ENCODE data around the gene PIGN. TPM values are rescaled to one million over a fixed set of nuclear protein-coding genes. Genes with fewer than 3 reads are reported as not detected.

PIGN gene
- total RNA-seq, 1 experiment from 2014 or later: 30.9 TPM

- Histone ChIP-seq H2BK5ac (ENCODE audit: insufficient read length, low read length) (no peak overlapping the region), H3K4me1 (ENCODE audit: insufficient read depth, low read length) (no peaks in the 10 kb centered on the region), H2AK5ac (ENCODE audit: insufficient read length, low read length) (no peak overlapping the region), H2BK120ac (ENCODE audit: low read depth, low read length, poor library complexity, severe bottlenecking) (no peak overlapping the region), H3K4me2 (ENCODE audit: insufficient read depth, insufficient read length, low read length) (no peak overlapping the region), H4K5ac (ENCODE audit: insufficient read length, low read depth, low read length) (no peak overlapping the region), H4K91ac (ENCODE audit: insufficient read length, low read depth, low read length) (no peak overlapping the region), H2AFZ (ENCODE audit: low read length) (no peak overlapping the region), H3K23ac (ENCODE audit: insufficient read length, low read depth, low read length) (no peak overlapping the region), H3K79me2 (ENCODE audit: insufficient read depth, low read length) (no peaks in the 10 kb centered on the region), H3K56ac (ENCODE audit: insufficient read length, low read depth, low read length) (no peak overlapping the region), H2BK15ac (ENCODE audit: low read depth, low read length) (no peak overlapping the region), H3K9ac (ENCODE audit: extremely low read depth, insufficient read length, low read length) (no peak overlapping the region), H3K27ac (ENCODE audit: insufficient read length, low read depth, low read length) (no peak overlapping the region), H3K4ac (ENCODE audit: low read depth, low read length) (no peak overlapping the region), H2BK20ac (ENCODE audit: low read depth, low read length, poor library complexity, severe bottlenecking) (no peak overlapping the region), H3K14ac (ENCODE audit: insufficient read depth, low read length) (no peak overlapping the region), H3K23me2 (ENCODE audit: insufficient read length, low read depth, low read length, poor library complexity, severe bottlenecking) (no peaks in the 10 kb centered on the region), H3K27me3 (ENCODE audit: insufficient read depth, low read length) (no peaks in the 10 kb centered on the region), H4K8ac (replicated peaks; ENCODE audit: insufficient read length, low read depth, low read length) (no peak overlapping the region), H3K9me3 (ENCODE audit: control insufficient read depth, low read depth, low read length) (no peaks in the 10 kb centered on the region), H3K79me1 (ENCODE audit: insufficient read depth, low read depth, low read length, poor library complexity, severe bottlenecking) (no peaks in the 10 kb centered on the region), H3T11ph (ENCODE audit: low read length) (no peak overlapping the region), H2BK12ac (ENCODE audit: insufficient read length, low read depth, low read length) (no peak overlapping the region), H4K20me1 (ENCODE audit: control insufficient read depth, insufficient read depth, insufficient read length) (no peaks in the 10 kb centered on the region), H3K18ac (ENCODE audit: insufficient read length, low read depth, low read length) (no peak overlapping the region)
- Mint-ChIP-seq H3K27ac (no peak overlapping the region), H3K4me1 (no peaks in the 10 kb centered on the region), H3K9me3 (no peaks in the 10 kb centered on the region), H3K27me3 (ENCODE audit: low read depth) (no peaks in the 10 kb centered on the region), H3K36me3 (ENCODE audit: insufficient read depth in 1 of 3, low read depth in 3 of 3) (no peaks in the 10 kb centered on the region), H3K4me3 (no peak overlapping the region)
- no peak for DNase-seq
- no CpG with 5 or more reads among the region's 1 CpG for WGBS (ENCODE audit: extremely low coverage, insufficient read length, low lambda C conversion rate)
- TF ChIP-seq, protein P1, sequence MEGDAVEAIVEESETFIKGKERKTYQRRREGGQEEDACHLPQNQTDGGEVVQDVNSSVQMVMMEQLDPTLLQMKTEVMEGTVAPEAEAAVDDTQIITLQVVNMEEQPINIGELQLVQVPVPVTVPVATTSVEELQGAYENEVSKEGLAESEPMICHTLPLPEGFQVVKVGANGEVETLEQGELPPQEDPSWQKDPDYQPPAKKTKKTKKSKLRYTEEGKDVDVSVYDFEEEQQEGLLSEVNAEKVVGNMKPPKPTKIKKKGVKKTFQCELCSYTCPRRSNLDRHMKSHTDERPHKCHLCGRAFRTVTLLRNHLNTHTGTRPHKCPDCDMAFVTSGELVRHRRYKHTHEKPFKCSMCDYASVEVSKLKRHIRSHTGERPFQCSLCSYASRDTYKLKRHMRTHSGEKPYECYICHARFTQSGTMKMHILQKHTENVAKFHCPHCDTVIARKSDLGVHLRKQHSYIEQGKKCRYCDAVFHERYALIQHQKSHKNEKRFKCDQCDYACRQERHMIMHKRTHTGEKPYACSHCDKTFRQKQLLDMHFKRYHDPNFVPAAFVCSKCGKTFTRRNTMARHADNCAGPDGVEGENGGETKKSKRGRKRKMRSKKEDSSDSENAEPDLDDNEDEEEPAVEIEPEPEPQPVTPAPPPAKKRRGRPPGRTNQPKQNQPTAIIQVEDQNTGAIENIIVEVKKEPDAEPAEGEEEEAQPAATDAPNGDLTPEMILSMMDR (conservative IDR thresholded peaks at IDR 0.05): no peak
Observed at GRCh38 chr18:62109676-62110075, 77.2 kb downstream of the PIGN start.

All from H9 (cell line).